ENCODE results near the gene DAP. TPM values are rescaled to one million over a fixed set of nuclear protein-coding genes. Genes with fewer than 3 reads are reported as not detected.
"Not testable (repeated sequence)": the region's sequence is repeated elsewhere in the genome, so short reads cannot be mapped to it uniquely, and the experiment has no call there.

The DAP gene
- total RNA-seq, 1 experiment from 2014 or later: 47.7 TPM

DNA sequence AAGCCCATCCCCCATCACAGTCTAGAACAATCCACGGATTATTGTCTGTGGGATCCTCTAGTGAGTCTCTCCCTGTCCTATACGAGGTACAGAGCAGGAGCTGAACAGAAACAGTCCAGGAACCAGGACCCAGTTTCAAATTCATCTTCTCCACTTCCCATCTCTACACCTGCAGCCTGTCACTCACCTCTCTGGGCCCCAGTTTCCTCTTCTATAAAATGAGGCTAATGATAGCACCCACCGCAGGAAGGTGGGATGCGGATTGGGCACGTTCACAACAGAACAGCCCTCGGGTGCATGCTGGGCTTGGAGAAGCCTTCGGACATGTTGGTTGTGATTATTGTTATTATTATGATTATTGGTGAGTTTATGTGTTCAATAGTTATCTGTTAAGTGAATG lies 118.7 kb downstream of the DAP start:
- ATAC-seq: no peak
- H3K27me3 Mint-ChIP-seq (ENCODE audit: low read depth): no peaks in the 10 kb centered on the region
- peaks cover 32% of the 10 kb centered on the region for H3K4me1 Mint-ChIP-seq
- no peak overlapping the region for H3K27ac Mint-ChIP-seq
- no peak overlapping the region for H3K4me3 Mint-ChIP-seq
- TF ChIP-seq ZNF121 (CRISPR knock-in tag; IDR thresholded peaks at IDR 0.05) (no peak), ZBTB21 (CRISPR knock-in tag; IDR thresholded peaks at IDR 0.05; ENCODE audit: borderline replicate concordance) (no peak)
- ChIA-PET CTCF (no interaction called here), POLR2A (interaction anchor here (0.6 kb wide), 1 partner anchor 260 kb away, joined by 3 read pairs; no protein-coding TSS in a partner anchor)
- no peak for DNase-seq (ENCODE audit: low spot score)
- H3K9me3 Mint-ChIP-seq: no peaks in the 10 kb centered on the region; the same call in 1 of the 2 replicates
- H3K36me3 Mint-ChIP-seq: peaks cover 3% of the 10 kb centered on the region; the same call in 1 of the 2 replicates

DNA sequence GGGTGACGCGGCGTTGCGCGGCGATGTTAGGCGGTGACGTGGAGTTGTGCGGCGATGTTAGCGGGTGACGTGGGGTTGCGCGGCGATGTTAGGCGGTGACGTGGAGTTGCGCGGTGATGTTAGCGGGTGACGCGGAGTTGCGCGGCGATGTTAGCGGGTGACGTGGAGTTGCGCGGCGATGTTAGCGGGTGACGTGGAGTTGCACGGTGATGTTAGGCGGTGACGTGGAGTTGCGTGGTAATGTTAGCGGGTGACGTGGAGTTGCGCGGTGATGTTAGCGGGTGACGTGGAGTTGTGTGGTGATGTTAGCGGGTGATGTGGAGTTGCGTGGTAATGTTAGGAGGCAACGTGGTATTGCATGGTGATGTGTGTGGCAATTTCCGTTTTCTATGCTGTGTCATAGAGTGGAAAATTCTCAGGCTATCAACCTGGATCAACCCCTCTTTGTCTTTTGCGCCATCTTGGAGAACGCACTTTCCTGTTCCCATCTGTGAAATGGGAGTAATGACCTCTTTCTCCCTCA lies 121.1 kb downstream of the DAP start:
- Mint-ChIP-seq H3K27ac (no peak overlapping the region), H3K9me3 (no peaks in the 10 kb centered on the region; the same call in 1 of the 2 replicates), H3K4me3 (no peak overlapping the region), H3K27me3 (ENCODE audit: low read depth) (peaks cover 3% of the 10 kb centered on the region; the same call in 1 of the 2 replicates), H3K36me3 (peaks cover 3% of the 10 kb centered on the region; the same call in 1 of the 2 replicates), H3K4me1 (peaks cover 57% of the 10 kb centered on the region)
- ChIA-PET POLR2A (no interaction called here), CTCF (no interaction called here)
- ATAC-seq (no peak), DNase-seq (ENCODE audit: low spot score) (no peak)
- TF ChIP-seq CBFB (CRISPR knock-in tag; IDR thresholded peaks at IDR 0.05; ENCODE audit: low read depth) (no peak), ZNF219 (CRISPR knock-in tag; IDR thresholded peaks at IDR 0.05; ENCODE audit: borderline replicate concordance) (no peak), NR1H2 (CRISPR knock-in tag; IDR thresholded peaks at IDR 0.05) (no peak), RORB (CRISPR knock-in tag; IDR thresholded peaks at IDR 0.05) (no peak)

DNA sequence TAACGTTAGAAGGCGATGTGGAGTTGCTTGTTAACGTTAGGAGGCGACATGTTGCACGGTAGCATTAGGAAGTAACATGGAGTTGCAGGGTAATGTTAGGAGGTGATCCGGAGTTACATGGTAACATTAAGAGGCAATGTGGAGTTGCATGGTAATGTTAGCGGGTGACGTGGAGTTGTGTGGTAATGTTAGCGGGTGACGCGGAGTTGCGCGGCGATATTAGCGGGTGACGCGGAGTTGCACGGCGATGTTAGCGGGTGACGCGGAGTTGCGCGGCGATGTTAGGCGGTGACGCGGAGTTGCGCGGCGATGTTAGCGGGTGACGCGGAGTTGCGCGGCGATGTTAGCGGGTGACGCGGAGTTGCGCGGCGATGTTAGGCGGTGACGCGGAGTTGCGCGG lies 122.3 kb downstream of the DAP start:
- DNase-seq (ENCODE audit: low spot score); H3K9me3 Mint-ChIP-seq; CTCF ChIA-PET; POLR2A ChIA-PET; H3K36me3 Mint-ChIP-seq; H3K27me3 Mint-ChIP-seq (ENCODE audit: low read depth); H3K4me3 Mint-ChIP-seq; H3K27ac Mint-ChIP-seq; ATAC-seq: not testable (repeated sequence)
- H3K4me1 Mint-ChIP-seq: peaks cover 59% of the 10 kb centered on the region

DNA sequence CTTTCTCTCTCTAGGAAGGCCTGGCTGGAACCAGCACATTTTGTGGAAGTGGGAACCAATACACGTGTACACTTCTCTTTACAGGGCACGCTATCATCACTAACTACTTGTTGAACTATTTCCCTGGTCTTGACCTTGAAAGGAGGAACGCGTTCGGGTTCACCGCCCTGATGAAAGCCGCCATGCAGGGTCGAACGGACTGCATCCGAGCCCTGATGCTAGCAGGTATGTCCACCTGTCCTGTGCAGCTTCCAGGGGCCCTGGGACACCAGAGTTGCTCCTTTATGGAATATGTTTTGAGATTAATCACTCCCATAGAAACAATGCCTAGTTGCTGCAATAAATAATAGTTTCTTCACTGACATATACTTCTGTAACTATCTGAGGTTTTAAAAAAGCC lies 123.1 kb downstream of the DAP start:
- DNase-seq (ENCODE audit: low spot score) (no peak), ATAC-seq (peak; percentile 7)
- Mint-ChIP-seq H3K27ac (peak overlapping the region; percentile 80), H3K27me3 (ENCODE audit: low read depth) (peaks cover 3% of the 10 kb centered on the region; the same call in 1 of the 2 replicates), H3K9me3 (no peaks in the 10 kb centered on the region; the same call in 1 of the 2 replicates), H3K36me3 (peaks cover 3% of the 10 kb centered on the region; the same call in 1 of the 2 replicates), H3K4me1 (peaks cover 59% of the 10 kb centered on the region), H3K4me3 (peak overlapping the region; percentile 57)
- TF ChIP-seq RORB (CRISPR knock-in tag; IDR thresholded peaks at IDR 0.05): no peak
- TF ChIP-seq, protein P1, sequence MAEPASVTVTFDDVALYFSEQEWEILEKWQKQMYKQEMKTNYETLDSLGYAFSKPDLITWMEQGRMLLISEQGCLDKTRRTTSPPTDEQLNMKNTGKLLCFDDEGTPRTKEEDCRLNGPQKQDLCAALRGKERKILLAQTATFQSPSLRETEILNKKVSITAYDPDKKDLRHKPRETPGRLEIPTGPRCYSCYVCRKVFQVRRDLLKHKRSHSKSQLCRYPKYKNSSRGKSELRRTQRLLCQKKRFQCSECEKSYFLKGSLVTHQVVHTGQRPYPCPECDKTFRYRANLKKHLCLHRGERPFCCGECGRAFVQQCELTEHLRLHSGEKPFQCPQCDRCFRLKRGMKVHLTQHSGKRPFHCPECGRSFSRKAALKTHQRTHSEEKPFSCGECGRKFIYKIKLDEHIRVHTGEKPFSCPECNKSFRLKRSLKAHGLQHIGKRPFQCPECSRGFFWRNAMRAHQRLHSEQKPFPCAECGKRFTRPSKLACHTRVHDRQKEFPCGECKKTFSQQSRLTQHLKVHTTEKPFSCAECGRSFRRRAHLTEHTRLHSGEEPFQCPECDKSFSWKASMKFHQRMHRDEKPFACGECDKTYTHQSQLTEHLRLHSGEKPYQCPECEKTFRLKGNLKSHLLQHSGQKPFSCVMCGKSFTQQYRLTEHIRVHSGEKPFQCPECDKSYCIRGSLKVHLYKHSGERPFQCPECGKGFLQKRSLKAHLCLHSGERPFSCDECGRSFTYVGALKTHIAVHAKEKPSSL (CRISPR knock-in tag; conservative IDR thresholded peaks at IDR 0.05): no peak
- TF ChIP-seq, protein P2, sequence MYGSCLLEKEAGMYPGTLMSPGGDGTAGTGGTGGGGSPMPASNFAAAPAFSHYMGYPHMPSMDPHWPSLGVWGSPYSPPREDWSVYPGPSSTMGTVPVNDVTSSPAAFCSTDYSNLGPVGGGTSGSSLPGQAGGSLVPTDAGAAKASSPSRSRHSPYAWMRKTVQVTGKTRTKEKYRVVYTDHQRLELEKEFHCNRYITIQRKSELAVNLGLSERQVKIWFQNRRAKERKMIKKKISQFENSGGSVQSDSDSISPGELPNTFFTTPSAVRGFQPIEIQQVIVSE (CRISPR knock-in tag; IDR thresholded peaks at IDR 0.05; ENCODE audit: borderline replicate concordance): no peak
- TF ChIP-seq, protein P3, sequence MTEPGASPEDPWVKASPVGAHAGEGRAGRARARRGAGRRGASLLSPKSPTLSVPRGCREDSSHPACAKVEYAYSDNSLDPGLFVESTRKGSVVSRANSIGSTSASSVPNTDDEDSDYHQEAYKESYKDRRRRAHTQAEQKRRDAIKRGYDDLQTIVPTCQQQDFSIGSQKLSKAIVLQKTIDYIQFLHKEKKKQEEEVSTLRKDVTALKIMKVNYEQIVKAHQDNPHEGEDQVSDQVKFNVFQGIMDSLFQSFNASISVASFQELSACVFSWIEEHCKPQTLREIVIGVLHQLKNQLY (CRISPR knock-in tag; IDR thresholded peaks at IDR 0.05): no peak
- TF ChIP-seq, protein P4, sequence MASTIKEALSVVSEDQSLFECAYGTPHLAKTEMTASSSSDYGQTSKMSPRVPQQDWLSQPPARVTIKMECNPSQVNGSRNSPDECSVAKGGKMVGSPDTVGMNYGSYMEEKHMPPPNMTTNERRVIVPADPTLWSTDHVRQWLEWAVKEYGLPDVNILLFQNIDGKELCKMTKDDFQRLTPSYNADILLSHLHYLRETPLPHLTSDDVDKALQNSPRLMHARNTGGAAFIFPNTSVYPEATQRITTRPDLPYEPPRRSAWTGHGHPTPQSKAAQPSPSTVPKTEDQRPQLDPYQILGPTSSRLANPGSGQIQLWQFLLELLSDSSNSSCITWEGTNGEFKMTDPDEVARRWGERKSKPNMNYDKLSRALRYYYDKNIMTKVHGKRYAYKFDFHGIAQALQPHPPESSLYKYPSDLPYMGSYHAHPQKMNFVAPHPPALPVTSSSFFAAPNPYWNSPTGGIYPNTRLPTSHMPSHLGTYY (CRISPR knock-in tag; IDR thresholded peaks at IDR 0.05): no peak
- CTCF ChIA-PET: interaction anchor here (0.9 to 2.3 kb wide), 8 partner anchors 10 to 185 kb away, joined by 3 to 44 read pairs (median 6); no protein-coding TSS in a partner anchor
- POLR2A ChIA-PET: interaction anchor here (0.5 to 2.3 kb wide), 2 partner anchors 10 to 257 kb away, joined by 3 to 14 read pairs; no protein-coding TSS in a partner anchor
